GM19372 (cell line): ENCODE data around the gene TATDN3.
"Not testable (repeated sequence)": the region's sequence is repeated elsewhere in the genome, so short reads cannot be mapped to it uniquely, and the experiment has no call there.

Experiments used
- ATAC-seq: cut with Tn5 transposase; IDR thresholded peaks from one replicate; pipeline ENCODE4 v1.9.1; 2021; ENCODE audit warnings: mild to moderate bottlenecking, low read depth, moderate library complexity; ENCODE audit not compliant: unreplicated experiment

Gene TATDN3, protein sequence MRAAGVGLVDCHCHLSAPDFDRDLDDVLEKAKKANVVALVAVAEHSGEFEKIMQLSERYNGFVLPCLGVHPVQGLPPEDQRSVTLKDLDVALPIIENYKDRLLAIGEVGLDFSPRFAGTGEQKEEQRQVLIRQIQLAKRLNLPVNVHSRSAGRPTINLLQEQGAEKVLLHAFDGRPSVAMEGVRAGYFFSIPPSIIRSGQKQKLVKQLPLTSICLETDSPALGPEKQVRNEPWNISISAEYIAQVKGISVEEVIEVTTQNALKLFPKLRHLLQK

DNA sequence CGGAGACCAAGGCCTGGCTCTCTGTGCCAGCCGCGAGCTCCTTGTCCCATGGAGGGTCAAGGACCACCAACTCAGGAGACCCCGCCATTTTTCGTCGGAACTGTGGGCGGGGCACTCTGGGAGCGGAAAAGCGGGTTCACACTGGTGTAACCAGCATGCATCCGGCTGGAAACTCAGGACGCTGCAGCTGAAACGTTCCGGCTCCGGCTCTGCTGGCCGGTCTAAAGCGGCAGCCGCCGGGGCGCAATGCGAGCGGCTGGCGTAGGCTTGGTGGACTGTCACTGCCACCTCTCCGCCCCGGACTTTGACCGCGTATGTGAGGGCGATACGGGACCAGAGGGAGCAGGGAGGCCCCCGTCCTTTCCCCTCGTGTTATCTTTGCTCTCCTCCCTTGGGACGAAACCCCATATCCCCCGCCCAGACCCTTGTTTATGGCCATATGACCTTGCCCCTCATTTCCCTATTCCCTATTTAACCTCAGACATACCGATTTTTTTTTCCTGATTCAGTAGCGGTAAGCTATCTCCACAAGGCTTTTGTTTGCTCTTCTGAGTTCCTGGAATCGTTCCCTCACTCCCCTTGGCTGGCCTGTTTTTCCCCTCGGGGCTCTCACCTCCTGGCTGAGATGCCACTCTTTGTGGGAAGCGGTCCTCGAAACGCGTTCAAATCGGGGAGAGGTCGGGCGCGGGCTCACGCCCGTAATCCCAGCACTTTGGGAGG lies at the start of gene TATDN3, which contains the start of gene NSL1:
TATDN3 (plus strand) TSS at position 219 of the 720 bp plus-strand sequence; CDS start at position 247, 28 bp downstream.
NSL1 (minus strand) TSS at position 102 of the 720 bp plus-strand sequence; CDS start at position 88, 14 bp downstream.
- ATAC-seq: peak; percentile 64

DNA sequence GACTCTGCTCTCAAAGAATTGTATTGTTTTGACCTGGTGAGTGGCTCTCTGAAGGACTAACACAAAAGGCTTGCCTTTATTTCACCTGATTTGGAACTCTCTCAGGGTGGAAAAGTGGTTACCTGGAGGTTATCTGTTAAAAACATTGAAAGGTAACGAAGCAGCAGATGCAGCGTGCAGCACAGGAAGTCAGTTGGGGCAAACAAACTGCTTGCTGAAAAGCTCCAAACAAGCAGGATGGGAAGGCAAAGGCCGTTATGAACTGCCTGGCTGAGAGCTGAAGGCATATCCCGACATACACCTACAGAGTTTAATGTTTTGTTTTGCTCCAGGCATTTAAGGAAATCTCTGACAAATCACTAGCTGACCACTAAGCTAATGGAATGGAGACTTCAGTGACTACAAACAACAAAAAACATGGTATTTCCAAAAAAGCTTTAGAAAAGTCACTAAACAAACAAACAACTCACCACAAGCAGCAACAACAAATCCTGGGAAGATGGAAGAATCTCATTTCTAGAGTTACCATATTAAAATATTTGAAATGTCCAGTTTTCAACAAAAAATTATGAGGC lies 47.7 kb upstream of the TATDN3 start:
- no peak for ATAC-seq

DNA sequence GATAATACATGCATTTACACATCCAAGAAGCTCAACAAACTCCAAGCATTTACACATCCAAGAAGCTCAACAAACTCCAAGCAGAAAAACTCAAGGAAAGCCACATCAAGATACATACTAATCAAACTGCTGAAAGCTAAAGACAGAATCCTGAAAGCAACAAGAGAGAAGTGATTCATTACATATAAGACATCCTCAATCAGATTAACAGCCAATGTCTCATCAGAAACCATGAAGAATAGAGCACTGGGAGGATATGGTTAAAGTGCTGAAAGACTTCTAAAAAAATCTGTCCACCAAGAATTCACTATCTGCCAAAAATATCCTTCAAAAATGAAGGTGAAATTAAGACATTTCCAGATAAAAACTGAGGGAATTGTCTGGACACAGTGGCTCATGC lies 46.4 kb upstream of the TATDN3 start:
- no peak for ATAC-seq

DNA sequence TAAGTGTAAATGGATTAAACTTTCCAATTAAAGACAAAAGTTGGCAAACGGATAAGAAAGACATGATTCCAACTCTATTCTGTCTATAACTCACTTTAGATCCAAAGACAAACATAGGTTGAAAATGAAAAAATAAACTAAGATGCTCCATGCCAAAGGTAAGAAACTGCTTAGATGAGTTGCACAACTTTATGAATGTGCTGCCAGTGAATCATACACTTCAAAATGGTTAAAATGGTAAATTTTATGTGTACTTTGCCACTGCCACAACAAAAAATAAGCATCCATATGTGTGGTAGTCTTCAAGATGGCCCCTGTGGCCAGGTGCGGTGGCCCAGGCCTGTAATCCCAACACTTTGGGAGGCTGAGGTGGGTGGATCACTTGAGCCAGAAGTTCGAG lies 45.1 kb upstream of the TATDN3 start:
- ATAC-seq: no peak

DNA sequence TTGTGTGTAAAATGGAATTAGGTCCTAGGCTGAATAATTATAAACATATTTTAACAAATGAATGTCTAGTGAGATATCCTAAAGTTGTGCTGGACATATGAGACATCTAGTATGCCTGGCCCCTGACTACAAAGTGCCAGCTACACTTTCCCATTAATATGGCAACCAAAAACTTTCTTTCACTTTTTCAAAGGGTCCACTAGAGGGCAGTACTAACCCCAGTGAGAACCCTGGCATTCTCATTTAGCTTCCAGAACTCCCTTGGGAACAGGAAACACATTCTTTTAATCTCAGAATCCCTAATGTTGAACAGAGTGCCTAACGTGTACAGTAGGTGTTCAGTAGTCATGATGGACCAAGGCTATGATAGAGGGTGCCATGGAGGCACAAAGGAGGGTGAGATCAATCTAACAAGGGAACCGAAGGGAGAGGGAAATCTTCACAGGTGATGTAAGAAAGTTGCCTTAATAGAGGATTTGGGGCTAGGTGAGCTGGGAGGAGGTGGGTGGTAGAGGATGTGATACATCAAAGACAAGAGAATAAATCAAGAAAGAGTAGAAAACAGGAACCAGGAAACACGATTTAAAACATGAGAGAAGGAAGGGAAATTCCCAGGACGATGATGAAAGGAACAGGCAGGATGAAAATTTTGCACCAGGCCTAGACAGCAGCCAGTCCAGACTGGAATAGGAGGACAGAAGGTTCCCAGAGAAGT lies 41.7 kb upstream of the TATDN3 start:
- no peak for ATAC-seq

DNA sequence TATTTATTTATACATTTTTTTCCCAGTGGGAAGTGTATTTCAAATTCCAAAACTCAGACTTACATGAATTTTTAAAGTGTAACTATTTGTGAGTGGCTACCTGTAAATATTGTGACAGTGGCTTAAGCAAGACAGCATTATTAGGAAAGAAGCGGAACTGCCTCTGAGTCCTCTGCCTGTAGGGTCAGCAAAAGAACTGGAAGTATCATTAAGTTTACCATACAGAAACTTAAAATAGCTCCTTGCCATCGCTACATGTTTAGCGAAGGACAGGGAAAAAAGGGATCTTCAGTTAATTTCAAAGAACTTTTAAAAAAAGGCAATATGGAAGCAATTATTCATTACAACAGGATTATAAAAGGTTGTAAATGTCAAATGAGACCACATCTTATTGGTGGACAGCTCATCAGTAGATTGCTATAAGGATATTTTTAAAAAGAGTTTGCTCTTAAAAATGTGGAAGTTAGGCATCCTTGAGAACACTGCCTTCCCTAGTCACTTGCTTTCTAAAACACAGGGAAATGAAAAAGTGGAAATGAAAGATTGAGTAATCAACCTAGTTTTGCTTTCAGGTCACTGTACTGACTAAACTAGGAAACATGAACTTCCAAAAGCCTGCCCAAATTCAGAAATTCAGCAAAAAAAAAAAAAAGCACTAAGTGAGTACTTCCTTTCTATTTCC lies 39.3 kb upstream of the TATDN3 start:
- ATAC-seq: no peak

DNA sequence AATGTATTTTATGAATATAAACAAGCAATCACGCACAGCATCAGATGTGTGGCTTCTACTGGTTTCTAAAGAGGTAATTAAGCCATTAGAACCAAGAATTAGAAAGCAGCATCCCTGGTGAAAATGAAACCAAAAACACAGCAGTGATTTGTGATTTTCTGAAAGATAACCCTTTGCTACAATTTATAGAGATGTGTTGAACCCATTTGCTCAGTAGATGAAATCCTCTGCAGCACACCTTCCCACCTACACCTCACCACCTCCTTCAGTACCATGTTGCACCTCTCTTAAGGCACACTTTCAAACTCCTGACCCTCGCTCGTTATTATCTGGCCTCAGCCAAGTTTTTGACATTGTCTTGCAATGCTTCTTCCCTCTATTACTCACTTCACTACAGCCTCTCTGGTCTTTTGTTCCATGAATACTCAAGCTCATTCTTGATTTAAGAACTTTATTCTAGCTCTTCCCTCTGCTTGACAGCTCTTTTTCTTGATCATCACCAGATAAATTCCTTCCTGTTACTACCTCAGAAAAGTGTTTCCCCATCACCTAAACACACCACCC lies 38.7 kb upstream of the TATDN3 start:
- ATAC-seq: no peak

DNA sequence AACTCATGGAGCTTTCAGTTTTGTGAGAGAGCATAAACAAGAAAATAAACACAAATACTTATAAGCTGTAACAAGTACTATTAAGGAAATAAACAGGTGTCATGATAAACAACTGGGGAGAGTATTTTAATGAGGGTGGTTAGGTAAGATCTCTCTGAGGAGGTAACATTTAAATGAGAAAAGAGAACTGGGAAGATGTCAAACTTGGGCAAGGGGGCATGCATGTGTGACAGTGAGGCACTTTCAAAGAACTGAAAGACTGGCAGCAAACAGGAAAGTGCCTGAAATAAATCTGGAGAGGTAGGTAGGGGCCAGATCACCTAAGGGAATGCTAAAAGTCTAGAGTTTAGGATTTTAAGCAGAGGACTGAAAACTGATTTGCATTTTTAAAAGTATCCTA lies 37.9 kb upstream of the TATDN3 start:
- no peak for ATAC-seq

DNA sequence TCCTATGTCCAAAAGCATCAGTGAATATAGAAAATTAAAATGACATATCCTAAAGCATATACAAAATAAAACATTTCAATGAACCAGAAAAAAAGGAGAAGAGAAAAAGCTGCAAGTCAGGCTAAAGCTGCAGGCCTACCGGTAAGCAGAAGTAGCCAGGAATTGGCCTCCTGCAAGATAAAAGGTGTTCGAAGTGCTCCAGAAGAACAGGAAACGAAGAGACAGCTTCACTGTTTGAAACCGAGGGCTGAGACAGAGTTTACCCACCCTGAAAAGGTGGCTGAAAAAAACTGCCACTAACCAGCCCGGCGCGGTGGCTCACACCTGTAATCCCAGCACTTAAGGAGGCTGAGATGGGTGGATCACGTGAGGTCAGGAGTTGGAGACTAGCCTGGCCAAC lies 37.5 kb upstream of the TATDN3 start:
- no peak for ATAC-seq

DNA sequence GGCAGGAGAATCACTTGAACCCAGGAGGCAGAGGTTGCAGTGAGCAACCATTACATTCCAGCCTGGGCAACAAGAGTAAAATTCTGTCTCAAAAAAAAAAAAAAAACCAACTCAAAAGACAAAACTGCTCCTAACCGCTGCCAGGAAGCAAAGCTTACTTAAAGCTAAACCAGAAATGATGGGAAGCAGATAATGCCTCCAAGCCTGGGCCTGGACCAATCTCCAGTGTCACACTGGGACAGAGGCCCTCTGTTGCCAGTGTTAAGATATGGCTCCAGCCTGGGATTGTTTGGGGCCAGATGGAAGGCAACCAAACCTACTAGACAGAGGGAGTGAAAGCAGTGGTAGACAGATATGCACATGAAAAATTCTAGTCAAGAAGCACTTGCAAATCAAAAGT lies 37.0 kb upstream of the TATDN3 start:
- ATAC-seq: no peak

DNA sequence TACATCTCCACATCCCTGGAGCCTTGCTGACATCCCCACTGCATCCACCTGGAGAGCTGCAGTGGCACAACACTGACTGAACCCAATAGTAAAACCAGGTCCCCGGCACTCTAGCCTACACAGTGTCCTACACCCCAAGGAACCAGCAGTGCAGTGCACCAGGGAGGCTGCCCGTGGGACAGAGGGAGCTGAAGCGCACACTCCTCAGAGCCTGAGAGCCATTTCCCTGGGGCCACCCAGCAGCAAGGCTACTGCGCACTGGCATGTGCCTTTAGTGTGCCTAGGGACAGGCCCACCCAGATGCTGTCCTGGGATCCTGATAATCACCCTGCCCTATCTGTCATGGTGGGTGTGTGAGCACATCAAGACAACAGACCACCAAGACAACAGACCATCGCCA lies 32.0 kb upstream of the TATDN3 start:
- ATAC-seq: no peak

DNA sequence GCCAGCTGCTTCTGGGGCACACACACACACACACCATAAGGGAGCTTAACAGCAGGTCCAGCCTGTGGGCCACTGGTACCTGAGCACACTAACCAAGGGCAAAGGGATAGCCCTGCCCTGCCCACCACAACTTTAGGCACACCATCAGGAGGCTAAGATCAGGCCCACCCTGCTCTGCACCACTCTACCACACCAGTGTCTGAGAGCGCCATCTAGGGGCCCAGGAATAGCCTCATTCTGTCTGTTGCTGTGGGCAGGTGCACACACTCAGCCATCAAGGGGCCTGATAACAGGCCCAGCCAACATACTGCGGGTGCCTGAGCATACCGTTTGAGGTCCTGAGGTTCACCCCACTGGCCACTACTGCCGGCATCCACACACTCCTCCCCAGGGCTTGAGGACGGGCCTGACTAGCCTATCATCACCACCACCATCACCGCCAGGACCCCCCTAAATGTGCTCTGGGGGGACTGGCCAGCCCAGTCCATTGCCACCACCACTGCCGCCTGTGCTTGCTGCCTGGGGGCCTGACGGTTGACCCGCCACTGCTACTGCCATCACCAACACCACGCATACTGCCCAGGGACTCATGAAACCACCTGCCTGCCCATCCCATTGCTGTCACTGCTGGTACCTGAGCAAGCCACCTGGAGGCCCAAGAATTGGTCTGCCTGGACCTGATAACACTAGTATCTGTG lies 31.4 kb upstream of the TATDN3 start:
- ATAC-seq: no peak

DNA sequence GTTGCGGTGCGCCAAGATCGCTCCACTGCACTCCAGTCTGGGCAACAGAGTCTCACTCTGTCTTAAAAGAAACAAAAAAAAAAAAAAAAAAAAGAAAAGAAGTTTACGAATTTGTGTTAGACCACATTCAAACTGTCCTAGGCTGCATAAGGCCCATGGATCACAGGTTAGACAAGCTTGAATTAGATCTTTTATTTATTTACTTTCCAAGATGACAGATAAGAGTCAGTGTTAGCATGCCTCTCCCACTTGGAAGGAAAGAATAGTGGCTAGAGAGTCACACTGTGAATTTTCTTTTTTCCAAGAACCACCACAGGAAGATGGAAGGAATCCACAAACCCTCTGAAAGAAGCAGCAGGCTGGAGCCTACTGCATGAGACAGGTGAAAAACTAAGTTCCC lies 29.5 kb upstream of the TATDN3 start:
- no peak for ATAC-seq

DNA sequence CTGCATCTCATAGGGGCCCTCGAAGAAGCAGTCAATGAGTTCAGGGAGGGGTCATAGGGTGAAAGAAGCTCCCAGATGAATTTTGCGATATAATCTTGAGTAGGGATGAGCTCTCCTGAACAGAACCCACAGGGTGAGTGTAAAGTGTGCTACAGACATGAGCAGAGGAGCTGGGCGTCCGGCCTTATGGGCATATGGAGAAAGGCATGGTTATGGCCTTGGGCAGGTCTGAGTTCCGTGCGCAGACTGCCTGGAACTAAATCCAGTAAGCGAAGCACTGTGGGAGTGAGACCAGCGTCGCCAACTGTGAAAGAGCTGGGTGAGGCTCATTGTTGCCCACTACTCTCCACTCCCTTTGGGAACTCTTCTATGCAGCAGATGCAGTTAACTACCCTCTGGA lies 28.9 kb upstream of the TATDN3 start:
- no peak for ATAC-seq

DNA sequence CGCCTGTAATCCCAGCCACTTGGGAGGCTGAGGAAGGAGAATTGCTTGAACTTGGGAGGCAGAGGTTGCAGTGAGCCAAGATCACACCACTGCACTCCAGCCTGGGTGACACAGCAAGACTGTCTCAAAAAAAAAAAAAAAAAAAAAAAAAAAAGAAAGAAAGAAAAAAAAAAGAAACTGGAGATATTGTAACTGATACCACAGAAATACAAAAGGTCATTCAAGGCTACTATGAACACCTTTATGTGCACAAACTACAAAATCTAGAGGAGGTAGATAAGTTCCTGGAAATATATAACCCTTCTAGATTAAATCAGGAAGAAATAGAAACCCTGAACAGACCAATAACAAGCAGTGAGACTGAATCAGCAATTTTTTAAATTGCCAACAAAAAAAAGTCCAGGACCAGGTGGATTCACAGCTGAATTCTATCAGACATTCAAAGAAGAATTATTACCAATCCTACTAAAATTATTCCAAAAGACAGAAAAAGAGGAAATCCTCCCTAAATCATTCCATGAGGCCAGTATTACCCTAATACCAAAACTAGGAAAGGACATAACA lies 26.9 kb upstream of the TATDN3 start:
- not testable (repeated sequence) for ATAC-seq

DNA sequence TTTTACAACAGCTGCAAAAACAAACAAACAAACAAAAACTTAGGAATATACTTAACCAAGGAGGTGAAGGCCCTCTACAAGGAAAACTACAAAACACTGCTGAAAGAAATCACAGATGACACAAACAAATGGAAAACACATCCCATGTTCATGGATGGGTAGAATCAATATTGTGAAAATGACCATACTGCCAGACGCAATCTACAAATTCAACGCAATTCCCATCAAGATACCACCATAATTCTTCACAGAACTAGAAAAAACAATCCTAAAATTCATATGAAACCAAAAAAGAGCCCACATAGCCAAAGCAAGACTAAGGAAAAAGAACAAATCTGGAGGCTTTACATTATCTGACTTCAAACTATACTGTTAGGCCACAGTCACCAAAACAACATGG lies 24.9 kb upstream of the TATDN3 start:
- ATAC-seq: not testable (repeated sequence)

DNA sequence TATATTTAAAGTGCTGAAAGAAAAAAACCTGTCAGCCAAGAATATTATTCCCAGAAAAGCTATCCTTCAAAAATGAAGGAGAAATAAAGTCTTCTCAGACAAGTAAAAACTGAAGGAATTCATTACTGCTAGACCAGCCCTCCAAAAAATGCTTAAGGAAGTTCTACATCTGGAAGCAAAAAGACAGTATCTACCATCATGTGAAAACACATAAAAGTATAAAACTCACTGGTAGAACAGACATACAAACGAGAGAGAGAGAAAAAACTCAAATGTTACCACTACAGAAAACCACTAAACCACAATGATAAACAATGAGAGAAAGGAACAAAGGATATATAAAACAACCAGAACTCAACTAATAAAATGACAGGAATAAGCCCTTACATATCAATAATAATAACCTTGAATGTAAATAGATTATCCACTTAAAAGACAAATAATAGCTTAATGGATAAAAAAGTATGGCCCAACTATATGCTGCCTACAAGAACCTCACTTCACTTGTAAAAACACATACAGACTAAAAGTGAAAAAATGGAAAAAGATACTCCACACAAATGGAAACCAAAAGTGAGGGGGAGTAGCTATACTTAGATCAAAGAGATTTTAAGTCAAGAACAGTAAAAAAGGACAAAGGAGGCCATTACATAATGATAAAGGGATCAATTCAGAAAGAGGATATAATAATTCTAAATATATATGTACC lies 22.1 kb upstream of the TATDN3 start:
- no peak for ATAC-seq

DNA sequence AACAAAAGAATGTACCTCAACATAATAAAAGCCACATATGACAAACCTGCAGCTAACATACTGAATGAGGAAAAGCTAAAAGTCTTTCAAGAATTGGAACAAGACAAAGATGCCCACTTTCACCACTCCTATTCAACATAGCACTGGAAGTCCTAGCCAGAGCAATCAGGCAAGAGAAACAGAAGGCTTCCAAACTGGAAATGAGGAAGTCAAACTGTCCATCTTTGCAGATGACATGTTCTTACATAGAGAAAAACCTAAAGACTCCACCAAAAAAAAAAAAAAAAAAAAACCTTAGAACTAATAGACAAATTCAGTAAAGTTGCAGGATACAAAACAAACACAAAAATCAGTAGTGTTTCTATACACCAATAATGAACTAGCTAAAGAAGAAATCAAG lies 20.4 kb upstream of the TATDN3 start:
- no peak for ATAC-seq

DNA sequence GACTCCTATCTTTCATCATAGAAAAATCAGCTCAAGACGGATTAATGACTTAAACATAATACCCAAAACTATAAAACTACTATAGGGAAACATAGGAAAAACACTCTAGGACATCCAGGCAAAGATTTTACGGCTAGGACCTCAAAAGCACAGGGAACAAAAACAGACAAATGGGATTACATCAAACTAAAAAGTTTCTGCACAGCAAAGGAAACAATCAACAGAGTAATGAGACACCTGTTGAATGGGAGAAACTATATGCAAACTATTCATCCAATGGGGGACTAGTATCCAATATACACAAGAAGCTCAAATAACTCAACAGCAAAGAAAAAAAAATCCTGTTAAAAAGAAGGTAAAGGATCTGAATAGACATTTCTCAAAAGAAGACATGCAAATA lies 18.7 kb upstream of the TATDN3 start:
- no peak for ATAC-seq
